ENCODE data around the gene COBL. TPM values are rescaled to one million over a fixed set of nuclear protein-coding genes. Genes with fewer than 3 reads are reported as not detected.

COBL gene
- total and polyA plus RNA-seq, 2 donors (not counting 3 experiments of a cell fraction or from before 2014, with no cell fraction given) = 0.11 TPM; not detected in 1

DNA sequence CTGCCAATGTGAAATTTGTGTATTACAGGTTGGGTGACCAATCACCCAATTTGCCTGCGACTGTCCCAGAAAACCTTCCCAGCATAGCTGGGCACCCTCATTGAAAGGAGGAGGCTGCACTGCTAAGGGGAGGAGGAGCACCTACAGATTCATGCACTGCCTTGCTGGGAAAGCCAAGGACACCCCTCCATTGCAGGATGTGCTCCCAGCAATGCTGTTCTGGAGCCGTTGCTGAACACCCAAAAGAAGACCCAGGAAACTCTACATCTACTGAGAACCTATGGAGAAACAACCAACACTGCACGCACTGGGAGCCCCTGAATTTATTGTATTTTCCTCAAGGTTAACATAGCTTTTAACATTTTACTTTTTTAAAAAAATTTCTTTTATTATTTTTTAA lies 295.7 kb downstream of the COBL start:
- no TSS peak for BruUV-seq (replicated peaks)
- intact Hi-C loops (cut with micrococcal nuclease) = no loop called here
- Histone ChIP-seq H3K4me3 (replicated peaks in 1 of 3; ENCODE audit: insufficient read depth in 1 of 3, low read depth in 1 of 3, low read length in 3 of 3) (no peak overlapping the region), H3K9me1 (replicated peaks; ENCODE audit: control insufficient read depth, extremely low read depth, insufficient read depth, low read length) (no peaks in the 10 kb centered on the region), H3K79me2 (ENCODE audit: control insufficient read depth, insufficient read depth, low read length) (no peaks in the 10 kb centered on the region), H2AFZ (ENCODE audit: low read depth, low read length) (no peak overlapping the region), H3K9ac (replicated peaks; ENCODE audit: extremely low read depth, insufficient read depth, low read length) (no peak overlapping the region), H3K9me3 (replicated peaks; ENCODE audit: control insufficient read depth, insufficient read depth, low read length) (no peaks in the 10 kb centered on the region), H3K36me3 (ENCODE audit: control insufficient read depth in 2 of 2, extremely low read depth in 1 of 2, insufficient read depth in 2 of 2, low read length in 2 of 2) (no peaks in the 10 kb centered on the region), H3K27me3 (ENCODE audit: control insufficient read depth in 2 of 2, insufficient read depth in 2 of 2, low read length in 2 of 2) (no peaks in the 10 kb centered on the region), H3K4me1 (ENCODE audit: control insufficient read depth, extremely low read depth, insufficient read depth, low read length) (no peaks in the 10 kb centered on the region), H3K4me2 (ENCODE audit: insufficient read depth, low read length) (no peak overlapping the region), H4K20me1 (replicated peaks; ENCODE audit: control insufficient read depth, extremely low read depth, insufficient read depth, low read length) (no peaks in the 10 kb centered on the region), H3K27ac (ENCODE audit: insufficient read depth, low read depth, low read length) (no peak overlapping the region)
- dilution Hi-C loops (cut with MboI; ENCODE audit: extremely low pct_ligation_motif_present, low sequenced_read_pairs) = no loop called here
- no peak for TF ChIP-seq POLR2AphosphoS5 (IDR thresholded peaks at IDR 0.05; ENCODE audit: insufficient read depth, low read depth, low read length)
- TF ChIP-seq POLR2A (IDR thresholded peaks at IDR 0.05; ENCODE audit: low read depth, low read length) = no peak
- no peak for TF ChIP-seq MYC (IDR thresholded peaks at IDR 0.05; ENCODE audit: low read depth, low read length)
- no peak for TF ChIP-seq GATA2 (IDR thresholded peaks at IDR 0.05; ENCODE audit: insufficient read depth, insufficient read length, low read depth, low read length)
- ChIA-PET POLR2A (no interaction called here), CTCF (interaction anchor here (1.2 kb wide), 1 partner anchor 11 kb away, joined by 3 read pairs; no protein-coding TSS in a partner anchor)
- no peak for FAIRE-seq
- DNase-seq (ENCODE audit: low read depth, low spot score) = no peak

- dilution Hi-C loops (cut with MboI; ENCODE audit: extremely low pct_ligation_motif_present, low sequenced_read_pairs) (no loop called here), intact Hi-C loops (cut with micrococcal nuclease) (no loop called here)
- no TSS peak for BruUV-seq (replicated peaks)
- no peaks in the 10 kb centered on the region for H3K79me2 ChIP-seq (ENCODE audit: control insufficient read depth, insufficient read depth, low read length)
- no peaks in the 10 kb centered on the region for H3K9me1 ChIP-seq (replicated peaks; ENCODE audit: control insufficient read depth, extremely low read depth, insufficient read depth, low read length)
- DNase-seq (ENCODE audit: low read depth, low spot score) (no peak), FAIRE-seq (no peak)
- no peak overlapping the region for H3K9ac ChIP-seq (replicated peaks; ENCODE audit: extremely low read depth, insufficient read depth, low read length)
- POLR2A ChIA-PET = no interaction called here
- TF ChIP-seq GATA2 (IDR thresholded peaks at IDR 0.05; ENCODE audit: insufficient read depth, insufficient read length, low read depth, low read length) (no peak), JUN (IDR thresholded peaks at IDR 0.05; ENCODE audit: borderline replicate concordance, insufficient read depth, insufficient read length, low read depth) (no peak), POLR2AphosphoS5 (IDR thresholded peaks at IDR 0.05; ENCODE audit: insufficient read depth, low read depth, low read length) (no peak), POLR2A (IDR thresholded peaks at IDR 0.05; ENCODE audit: low read depth, low read length) (no peak), CTCF (IDR thresholded peaks at IDR 0.05; ENCODE audit: extremely low read depth in 1 of 2, insufficient read depth in 1 of 2, low read depth in 1 of 2, low read length in 2 of 2) (no peak), MYC (IDR thresholded peaks at IDR 0.05; ENCODE audit: low read depth, low read length) (no peak), FOS (IDR thresholded peaks at IDR 0.05; ENCODE audit: borderline replicate concordance, insufficient read depth, low read length) (no peak), EZH2 (IDR thresholded peaks at IDR 0.05; ENCODE audit: borderline replicate concordance, low read depth, low read length, severe bottlenecking) (no peak)
- TF ChIP-seq, protein P1, sequence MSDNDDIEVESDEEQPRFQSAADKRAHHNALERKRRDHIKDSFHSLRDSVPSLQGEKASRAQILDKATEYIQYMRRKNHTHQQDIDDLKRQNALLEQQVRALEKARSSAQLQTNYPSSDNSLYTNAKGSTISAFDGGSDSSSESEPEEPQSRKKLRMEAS (IDR thresholded peaks at IDR 0.05; ENCODE audit: insufficient read depth, insufficient read length) = no peak
- H3K36me3 ChIP-seq (ENCODE audit: control insufficient read depth in 2 of 2, extremely low read depth in 1 of 2, insufficient read depth in 2 of 2, low read length in 2 of 2) = no peaks in the 10 kb centered on the region
- H3K4me2 ChIP-seq (ENCODE audit: insufficient read depth, low read length) = no peak overlapping the region
- no peaks in the 10 kb centered on the region for H4K20me1 ChIP-seq (replicated peaks; ENCODE audit: control insufficient read depth, extremely low read depth, insufficient read depth, low read length)
- no peaks in the 10 kb centered on the region for H3K9me3 ChIP-seq (replicated peaks; ENCODE audit: control insufficient read depth, insufficient read depth, low read length)
- no peaks in the 10 kb centered on the region for H3K27me3 ChIP-seq (ENCODE audit: control insufficient read depth in 2 of 2, insufficient read depth in 2 of 2, low read length in 2 of 2)
- no peak overlapping the region for H2AFZ ChIP-seq (ENCODE audit: low read depth, low read length)
- no peak overlapping the region for H3K4me3 ChIP-seq (replicated peaks in 1 of 3; ENCODE audit: insufficient read depth in 1 of 3, low read depth in 1 of 3, low read length in 3 of 3)
- no peak overlapping the region for H3K27ac ChIP-seq (ENCODE audit: insufficient read depth, low read depth, low read length)
- CTCF ChIA-PET = interaction anchor here (1.2 kb wide), 1 partner anchor 10 kb away, joined by 3 read pairs; no protein-coding TSS in a partner anchor
- no peaks in the 10 kb centered on the region for H3K4me1 ChIP-seq (ENCODE audit: control insufficient read depth, extremely low read depth, insufficient read depth, low read length)
These were observed 296.4 kb downstream of the COBL start for GRCh38 chr7:51019891-51020870.
